Measurements from ENCODE around the gene RALGAPB.

DNA sequence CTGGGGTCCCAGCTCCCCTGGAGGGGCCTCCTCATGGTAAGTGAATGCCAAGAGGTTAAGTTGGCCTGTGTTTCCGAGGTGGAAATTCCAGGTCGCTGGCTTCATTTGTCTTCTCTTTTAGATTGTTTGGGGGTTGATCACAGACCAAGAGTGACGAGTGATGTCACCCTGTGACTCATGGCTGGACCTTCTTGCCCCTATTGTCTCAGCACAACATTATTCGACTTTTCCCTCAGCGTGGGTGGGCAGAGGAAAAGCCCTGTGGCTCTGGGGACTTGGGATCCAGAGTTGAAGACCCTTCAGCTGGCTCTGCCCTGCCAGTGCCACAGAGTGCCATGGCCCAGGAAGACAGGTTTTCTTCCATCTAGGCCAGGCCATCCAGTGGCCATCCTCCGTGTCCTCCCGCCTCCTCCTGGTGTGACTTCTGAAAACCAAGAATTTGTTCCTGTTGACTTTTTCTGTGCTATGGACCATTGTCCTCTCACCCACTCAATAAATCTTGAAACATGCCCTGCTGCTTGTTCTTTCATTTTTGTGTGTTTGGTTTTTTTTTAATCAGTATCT lies 22.1 kb upstream of the RALGAPB start:
- TF ChIP-seq, protein P1, sequence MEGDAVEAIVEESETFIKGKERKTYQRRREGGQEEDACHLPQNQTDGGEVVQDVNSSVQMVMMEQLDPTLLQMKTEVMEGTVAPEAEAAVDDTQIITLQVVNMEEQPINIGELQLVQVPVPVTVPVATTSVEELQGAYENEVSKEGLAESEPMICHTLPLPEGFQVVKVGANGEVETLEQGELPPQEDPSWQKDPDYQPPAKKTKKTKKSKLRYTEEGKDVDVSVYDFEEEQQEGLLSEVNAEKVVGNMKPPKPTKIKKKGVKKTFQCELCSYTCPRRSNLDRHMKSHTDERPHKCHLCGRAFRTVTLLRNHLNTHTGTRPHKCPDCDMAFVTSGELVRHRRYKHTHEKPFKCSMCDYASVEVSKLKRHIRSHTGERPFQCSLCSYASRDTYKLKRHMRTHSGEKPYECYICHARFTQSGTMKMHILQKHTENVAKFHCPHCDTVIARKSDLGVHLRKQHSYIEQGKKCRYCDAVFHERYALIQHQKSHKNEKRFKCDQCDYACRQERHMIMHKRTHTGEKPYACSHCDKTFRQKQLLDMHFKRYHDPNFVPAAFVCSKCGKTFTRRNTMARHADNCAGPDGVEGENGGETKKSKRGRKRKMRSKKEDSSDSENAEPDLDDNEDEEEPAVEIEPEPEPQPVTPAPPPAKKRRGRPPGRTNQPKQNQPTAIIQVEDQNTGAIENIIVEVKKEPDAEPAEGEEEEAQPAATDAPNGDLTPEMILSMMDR (IDR thresholded peaks at IDR 0.05), result no peak
- no peak for TF ChIP-seq POLR2AphosphoS5 (IDR thresholded peaks at IDR 0.05)
